Measurements from ENCODE around the gene PGRMC2. TPM values are rescaled to one million over a fixed set of nuclear protein-coding genes. Genes with fewer than 3 reads are reported as not detected.
A peak's percentile ranks its signal among the peaks of the same experiment; 100 is the strongest.

Gene PGRMC2
- total and polyA plus RNA-seq, 2 experiments from 2014 or later = 65.6 to 84.7 TPM

GRCh38 chr4:128284317-128284716, 3.3 kb downstream of the PGRMC2 start:
- H3K4me1 ChIP-seq (ENCODE audit: insufficient read depth) = peaks cover 12% of the 10 kb centered on the region
- peaks cover 23% of the 10 kb centered on the region for H4K20me1 ChIP-seq (ENCODE audit: insufficient read depth, poor library complexity, severe bottlenecking)
- peak overlapping the region; percentile 86 for H3K27ac ChIP-seq
- H3K9me2 ChIP-seq (replicated peaks; ENCODE audit: insufficient read depth) = no peaks in the 10 kb centered on the region
- no peaks in the 10 kb centered on the region for H3K9me3 ChIP-seq (ENCODE audit: low read depth)
- peaks cover 82% of the 10 kb centered on the region for H3K79me2 ChIP-seq
- H2AFZ ChIP-seq = no peak overlapping the region
- TF ChIP-seq EZH2phosphoT487 (IDR thresholded peaks at IDR 0.05; ENCODE audit: low read depth, severe bottlenecking, unreplicated experiment) (no peak), EZH2 (IDR thresholded peaks at IDR 0.05; ENCODE audit: borderline replicate concordance) (no peak), CTCF (IDR thresholded peaks at IDR 0.05; ENCODE audit: poor library complexity) (no peak)
- WGBS (ENCODE audit: low lambda C conversion rate, missing lambda C conversion rate) = 81% methylated on average over 1 of the region's 1 CpG
- no peaks in the 10 kb centered on the region for H3K36me3 ChIP-seq (replicated peaks; ENCODE audit: insufficient read depth, low read depth)
- no peak for DNase-seq (ENCODE audit: low spot score)
- H3K4me3 ChIP-seq = peak overlapping the region; percentile 82
- H3K27me3 ChIP-seq = no peaks in the 10 kb centered on the region
- peak overlapping the region; percentile 76 for H3K4me2 ChIP-seq

GRCh38 chr4:128283071-128283470, 4.5 kb downstream of the PGRMC2 start:
- H3K36me3 ChIP-seq (replicated peaks; ENCODE audit: insufficient read depth, low read depth) = no peaks in the 10 kb centered on the region
- H3K4me2 ChIP-seq = no peak overlapping the region

GRCh38 chr4:128282516-128282915, 5.1 kb downstream of the PGRMC2 start:
- Histone ChIP-seq H3K4me2 (no peak overlapping the region), H3K9me2 (replicated peaks; ENCODE audit: insufficient read depth) (no peaks in the 10 kb centered on the region), H3K4me1 (ENCODE audit: insufficient read depth) (peaks cover 12% of the 10 kb centered on the region), H3K36me3 (replicated peaks; ENCODE audit: insufficient read depth, low read depth) (no peaks in the 10 kb centered on the region), H3K27me3 (no peaks in the 10 kb centered on the region), H3K79me2 (peaks cover 98% of the 10 kb centered on the region), H4K20me1 (ENCODE audit: insufficient read depth, poor library complexity, severe bottlenecking) (peaks cover 32% of the 10 kb centered on the region), H3K27ac (no peak overlapping the region), H3K4me3 (no peak overlapping the region), H2AFZ (no peak overlapping the region), H3K9me3 (ENCODE audit: low read depth) (no peaks in the 10 kb centered on the region)
- no peak for DNase-seq (ENCODE audit: low spot score)
- TF ChIP-seq EZH2phosphoT487 (IDR thresholded peaks at IDR 0.05; ENCODE audit: low read depth, severe bottlenecking, unreplicated experiment) (no peak), CTCF (IDR thresholded peaks at IDR 0.05; ENCODE audit: poor library complexity) (no peak), EZH2 (IDR thresholded peaks at IDR 0.05; ENCODE audit: borderline replicate concordance) (no peak)

More at GRCh38 chr4:128283071-128283470, 4.5 kb downstream of the PGRMC2 start:
- Histone ChIP-seq H4K20me1 (ENCODE audit: insufficient read depth, poor library complexity, severe bottlenecking) (peaks cover 28% of the 10 kb centered on the region), H3K4me3 (no peak overlapping the region), H3K9me2 (replicated peaks; ENCODE audit: insufficient read depth) (no peaks in the 10 kb centered on the region), H3K79me2 (peaks cover 93% of the 10 kb centered on the region), H3K27me3 (no peaks in the 10 kb centered on the region), H3K4me1 (ENCODE audit: insufficient read depth) (peaks cover 12% of the 10 kb centered on the region), H2AFZ (no peak overlapping the region), H3K9me3 (ENCODE audit: low read depth) (no peaks in the 10 kb centered on the region), H3K27ac (no peak overlapping the region)
- TF ChIP-seq EZH2 (IDR thresholded peaks at IDR 0.05; ENCODE audit: borderline replicate concordance) = no peak
- TF ChIP-seq CTCF (IDR thresholded peaks at IDR 0.05; ENCODE audit: poor library complexity) = no peak
- no peak for TF ChIP-seq EZH2phosphoT487 (IDR thresholded peaks at IDR 0.05; ENCODE audit: low read depth, severe bottlenecking, unreplicated experiment)
- 97% methylated on average over 2 of the region's 2 CpGs for WGBS (ENCODE audit: low lambda C conversion rate, missing lambda C conversion rate)
- no peak for DNase-seq (ENCODE audit: low spot score)

- Histone ChIP-seq H3K27ac (no peak overlapping the region), H3K27me3 (no peaks in the 10 kb centered on the region), H3K4me1 (ENCODE audit: insufficient read depth) (peaks cover 12% of the 10 kb centered on the region), H3K4me3 (no peak overlapping the region), H3K36me3 (replicated peaks; ENCODE audit: insufficient read depth, low read depth) (no peaks in the 10 kb centered on the region), H2AFZ (no peak overlapping the region), H3K79me2 (peaks cover 100% of the 10 kb centered on the region), H3K4me2 (peak overlapping the region; percentile 8), H3K9me2 (replicated peaks; ENCODE audit: insufficient read depth) (no peaks in the 10 kb centered on the region), H3K9me3 (ENCODE audit: low read depth) (no peaks in the 10 kb centered on the region), H4K20me1 (ENCODE audit: insufficient read depth, poor library complexity, severe bottlenecking) (peaks cover 32% of the 10 kb centered on the region)
- WGBS (ENCODE audit: low lambda C conversion rate, missing lambda C conversion rate) = 93% methylated on average over 1 of the region's 1 CpG
- no peak for DNase-seq (ENCODE audit: low spot score)
- no peak for TF ChIP-seq EZH2phosphoT487 (IDR thresholded peaks at IDR 0.05; ENCODE audit: low read depth, severe bottlenecking, unreplicated experiment)
- no peak for TF ChIP-seq EZH2 (IDR thresholded peaks at IDR 0.05; ENCODE audit: borderline replicate concordance)
- no peak for TF ChIP-seq CTCF (IDR thresholded peaks at IDR 0.05; ENCODE audit: poor library complexity)
These were observed 6.3 kb downstream of the PGRMC2 start for GRCh38 chr4:128281354-128281753.
